Sigmoid colon (tissue), 7 donors: ENCODE data around the gene WSCD1. TPM values are rescaled to one million over a fixed set of nuclear protein-coding genes. Genes with fewer than 3 reads are reported as not detected.

Experiments
- DNase-seq: peaks from one replicate; pipeline ENCODE4 v3.0.0-alpha.2; 2019
- H3K27ac ChIP-seq, 4 donors: fragments of 200-600 bp; sonication (generic); one replicate each; pipeline ENCODE4 v1.5.1; 2016 to 2019; ENCODE audit warnings: mild to moderate bottlenecking in 1 of 4
- H3K27me3 ChIP-seq, 3 donors: fragments of 200-600 bp; sonication (generic); one replicate each; pipeline ENCODE4 v1.5.1; 2019; ENCODE audit warnings: mild to moderate bottlenecking in 1 of 3
- H3K36me3 ChIP-seq, 4 donors: fragments of 200-600 bp; sonication (generic); one replicate each; pipeline ENCODE4 v1.5.1; 2016 to 2019
- H3K4me1 ChIP-seq, 4 donors: fragments of 200-600 bp; sonication (generic); one replicate each; pipeline ENCODE4 v1.5.1; 2017 to 2019
- H3K4me3 ChIP-seq, 4 donors: fragments of 200-600 bp; sonication (generic); one replicate each; pipeline ENCODE4 v1.5.1; 2017 to 2019; ENCODE audit warnings: mild to moderate bottlenecking in 2 of 4, moderate library complexity in 1 of 4
- H3K9me3 ChIP-seq, 4 donors: fragments of 200-600 bp in 3 of 4; sonication (generic) in 3 of 4; one replicate each; pipeline versions ENCODE4 v1.5.1 to v1.6.1; 2013 to 2019
- EP300 ChIP-seq, 4 donors: sonication (generic); formaldehyde crosslinking; IDR thresholded peaks; one replicate each; pipeline ENCODE4 v1.6.1; 2017; ENCODE audit warnings: antibody characterized with exemption in 4 of 4
- POLR2A ChIP-seq, 2 donors: fragments of 450-650 bp; IDR thresholded peaks; one replicate each; pipeline ENCODE4 v1.6.1; 2016; ENCODE audit warnings: antibody characterized with exemption in 2 of 2, mild to moderate bottlenecking in 2 of 2, moderate library complexity in 2 of 2
- POLR2AphosphoS5 ChIP-seq, 4 donors: sonication (generic); formaldehyde crosslinking; IDR thresholded peaks; one replicate each; pipeline ENCODE4 v1.6.1; 2017; ENCODE audit warnings: antibody characterized with exemption in 4 of 4
- WGBS, 2 donors: extraction: QIAGEN DNeasy Blood & Tissue Kit; methylation state at CpG; one replicate each; pipeline ENCODE4 v1.1.7; 2013; 5-methylcytosine and 5-hydroxymethylcytosine counted together
- intact Hi-C: fragments of 100-400 bp; cut with DNase I; formaldehyde crosslinking; loops from one replicate; pipeline ENCODE4 v1.15.1; 2023
- polyA plus RNA-seq, 3 donors: library from polyadenylated mRNA; stranded (reverse); fragments of 200-250 nt; gene quantifications; one replicate each; pipeline ENCODE4 v1.2.3, GENCODE V29; 2013
- total RNA-seq, 4 donors: library from RNA; depleted of rRNA; stranded (reverse); fragments of >200 nt; gene quantifications; one replicate each; pipeline ENCODE4 v1.1.0, GENCODE V29; 2016
- TF ChIP-seq, protein P1 (sequence below), 4 experiments: fragments of 450-650 bp in 3 of 4; fragments of 200-600 bp in 1 of 4; IDR thresholded peaks; one replicate each; pipeline ENCODE4 v1.5.1; 2016 to 2019; ENCODE audit warnings: antibody characterized with exemption in 4 of 4, mild to moderate bottlenecking in 3 of 4, moderate library complexity in 2 of 4
- donor health status: healthy with polysubstance abuse.
- donor health status: Bipolar disorder and iron deficiency.
- donor health status: healthy.

The WSCD1 gene
- total and polyA plus RNA-seq, 7 donors = 1.6 to 9.6 (median 3.8) TPM

DNA sequence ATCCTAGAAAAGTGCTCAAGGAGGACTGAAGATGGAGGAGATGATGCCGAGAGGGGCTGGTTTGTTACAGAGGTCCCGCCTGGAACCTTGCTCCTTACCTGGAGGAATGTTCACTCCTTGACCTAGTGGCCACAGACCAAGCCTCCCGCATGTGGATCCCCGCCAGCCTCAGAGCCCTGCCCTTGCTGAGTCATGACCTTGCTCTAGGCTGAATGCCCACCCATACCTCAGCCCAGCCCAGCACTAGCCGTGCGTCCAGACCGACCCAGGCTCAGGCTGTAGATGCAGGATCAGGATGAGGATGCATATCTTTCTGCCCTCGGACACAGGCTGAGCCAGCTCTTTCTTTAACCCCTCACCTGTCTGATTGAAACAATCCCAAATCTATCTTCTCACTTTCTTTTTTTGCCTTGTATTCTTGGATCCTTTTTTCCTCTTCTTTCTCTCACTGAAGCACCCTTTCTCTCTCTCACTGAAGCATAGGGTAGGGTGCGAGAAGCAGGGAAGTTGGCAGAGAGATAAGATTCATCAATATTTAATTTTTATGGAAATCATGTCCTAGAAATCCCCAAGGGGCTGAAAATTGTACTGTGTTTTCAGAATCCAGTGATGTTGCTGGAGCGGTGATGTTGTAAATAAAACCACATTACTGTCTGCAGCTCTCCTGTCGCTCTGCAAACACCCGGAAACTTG lies 34.9 kb downstream of the WSCD1 start:
- TF ChIP-seq EP300 (IDR thresholded peaks at IDR 0.05) (no peak), POLR2AphosphoS5 (IDR thresholded peaks at IDR 0.05) (no peak), POLR2A (IDR thresholded peaks at IDR 0.05) (no peak)
- TF ChIP-seq, protein P1, sequence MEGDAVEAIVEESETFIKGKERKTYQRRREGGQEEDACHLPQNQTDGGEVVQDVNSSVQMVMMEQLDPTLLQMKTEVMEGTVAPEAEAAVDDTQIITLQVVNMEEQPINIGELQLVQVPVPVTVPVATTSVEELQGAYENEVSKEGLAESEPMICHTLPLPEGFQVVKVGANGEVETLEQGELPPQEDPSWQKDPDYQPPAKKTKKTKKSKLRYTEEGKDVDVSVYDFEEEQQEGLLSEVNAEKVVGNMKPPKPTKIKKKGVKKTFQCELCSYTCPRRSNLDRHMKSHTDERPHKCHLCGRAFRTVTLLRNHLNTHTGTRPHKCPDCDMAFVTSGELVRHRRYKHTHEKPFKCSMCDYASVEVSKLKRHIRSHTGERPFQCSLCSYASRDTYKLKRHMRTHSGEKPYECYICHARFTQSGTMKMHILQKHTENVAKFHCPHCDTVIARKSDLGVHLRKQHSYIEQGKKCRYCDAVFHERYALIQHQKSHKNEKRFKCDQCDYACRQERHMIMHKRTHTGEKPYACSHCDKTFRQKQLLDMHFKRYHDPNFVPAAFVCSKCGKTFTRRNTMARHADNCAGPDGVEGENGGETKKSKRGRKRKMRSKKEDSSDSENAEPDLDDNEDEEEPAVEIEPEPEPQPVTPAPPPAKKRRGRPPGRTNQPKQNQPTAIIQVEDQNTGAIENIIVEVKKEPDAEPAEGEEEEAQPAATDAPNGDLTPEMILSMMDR (IDR thresholded peaks at IDR 0.05) = no peak
- Histone ChIP-seq H3K4me3 (no peak overlapping the region), H3K27ac (no peak overlapping the region), H3K9me3 (no peaks in the 10 kb centered on the region), H3K27me3 (no peaks in the 10 kb centered on the region), H3K4me1 (no peaks in the 10 kb centered on the region), H3K36me3 (no peaks in the 10 kb centered on the region)
- no peak for DNase-seq
- 27 to 73% methylated on average over 12 of the region's 12 CpGs for WGBS, 2 donors
- intact Hi-C loops = no loop called here

DNA sequence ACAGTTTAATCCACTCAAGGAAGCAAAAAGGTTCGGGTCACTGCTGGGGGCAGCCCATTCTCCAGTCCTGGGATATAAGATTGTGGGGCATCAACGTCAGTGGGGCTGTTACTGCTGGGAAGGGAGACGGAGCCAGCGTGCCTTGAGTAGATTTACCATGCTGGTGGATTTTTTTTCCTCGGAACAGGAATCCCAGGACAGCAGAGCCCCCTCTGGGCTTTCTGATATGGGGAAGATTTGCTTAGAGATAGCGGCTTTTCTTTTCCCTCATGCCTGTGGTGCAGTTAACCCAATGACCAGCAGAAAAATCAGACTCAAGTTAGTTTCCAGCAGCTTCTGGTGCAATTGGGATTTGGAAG lies 35.4 kb downstream of the WSCD1 start:
- intact Hi-C loops = no loop called here
- no peaks in the 10 kb centered on the region for H3K36me3 ChIP-seq
- H3K4me1 ChIP-seq = no peaks in the 10 kb centered on the region
- H3K9me3 ChIP-seq = no peaks in the 10 kb centered on the region
- WGBS, 2 donors = 30 to 61% methylated on average over 6 of the region's 6 CpGs
- H3K27ac ChIP-seq = no peak overlapping the region
- H3K4me3 ChIP-seq = no peak overlapping the region
- TF ChIP-seq POLR2A (IDR thresholded peaks at IDR 0.05) = no peak
- no peak for TF ChIP-seq POLR2AphosphoS5 (IDR thresholded peaks at IDR 0.05)
- no peak for TF ChIP-seq EP300 (IDR thresholded peaks at IDR 0.05)
- TF ChIP-seq, protein P1 (IDR thresholded peaks at IDR 0.05) = no peak
- DNase-seq = no peak
- no peaks in the 10 kb centered on the region for H3K27me3 ChIP-seq

DNA sequence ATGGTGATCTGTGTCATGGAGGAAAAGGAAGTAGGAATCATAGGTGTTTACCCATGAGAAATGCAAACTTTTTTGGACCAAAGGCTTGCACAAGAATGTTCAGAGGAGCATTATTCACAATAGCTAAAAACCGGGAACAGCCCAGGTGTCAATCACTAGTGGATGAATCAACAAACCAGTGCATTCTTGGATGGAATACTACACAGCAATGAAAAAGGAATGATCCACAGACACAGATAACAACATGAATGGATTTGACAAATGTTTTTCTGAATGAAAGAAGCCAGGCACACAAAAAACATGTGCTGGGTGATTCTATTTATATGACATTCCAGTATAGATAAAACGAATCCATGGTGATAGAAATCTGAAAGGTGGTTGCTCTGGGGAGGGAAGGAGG lies 36.0 kb downstream of the WSCD1 start:
- Histone ChIP-seq H3K36me3 (no peaks in the 10 kb centered on the region), H3K27ac (no peak overlapping the region), H3K27me3 (no peaks in the 10 kb centered on the region), H3K4me3 (no peak overlapping the region), H3K4me1 (no peaks in the 10 kb centered on the region), H3K9me3 (no peaks in the 10 kb centered on the region)
- WGBS, 2 donors = 80 to 90% methylated on average over 2 of the region's 2 CpGs
- no peak for DNase-seq
- TF ChIP-seq POLR2AphosphoS5 (IDR thresholded peaks at IDR 0.05) (no peak), EP300 (IDR thresholded peaks at IDR 0.05) (no peak), POLR2A (IDR thresholded peaks at IDR 0.05) (no peak)
- TF ChIP-seq, protein P1 (IDR thresholded peaks at IDR 0.05) = no peak
- intact Hi-C loops = no loop called here

DNA sequence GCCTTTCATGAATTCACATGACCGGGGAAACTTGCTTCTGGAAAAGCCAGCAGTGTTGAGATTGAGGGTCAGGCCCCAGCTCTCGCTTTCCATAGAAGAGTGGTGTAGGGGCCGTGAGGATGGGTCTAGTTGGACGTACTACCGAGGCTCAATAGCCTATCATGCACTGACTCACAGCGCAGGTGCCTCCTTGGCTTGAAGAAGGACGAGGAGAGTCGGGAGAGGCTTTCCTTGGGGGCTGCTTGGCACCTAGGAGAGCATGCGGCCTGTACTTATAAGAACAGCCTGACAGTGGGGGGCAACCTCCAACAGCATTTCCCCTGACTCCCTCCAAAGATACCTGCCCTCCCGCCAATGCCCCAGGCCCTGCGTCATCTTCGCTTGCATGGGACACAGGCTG lies 37.6 kb downstream of the WSCD1 start:
- TF ChIP-seq, protein P1 (IDR thresholded peaks at IDR 0.05) = no peak
- TF ChIP-seq POLR2AphosphoS5 (IDR thresholded peaks at IDR 0.05) (no peak), EP300 (IDR thresholded peaks at IDR 0.05) (no peak), POLR2A (IDR thresholded peaks at IDR 0.05) (no peak)
- Histone ChIP-seq H3K4me3 (no peak overlapping the region), H3K27me3 (no peaks in the 10 kb centered on the region), H3K9me3 (no peaks in the 10 kb centered on the region), H3K4me1 (no peaks in the 10 kb centered on the region), H3K36me3 (no peaks in the 10 kb centered on the region), H3K27ac (no peak overlapping the region)
- no peak for DNase-seq
- intact Hi-C loops = no loop called here
- WGBS, 2 donors = 93 to 95% methylated on average over 12 of the region's 12 CpGs

DNA sequence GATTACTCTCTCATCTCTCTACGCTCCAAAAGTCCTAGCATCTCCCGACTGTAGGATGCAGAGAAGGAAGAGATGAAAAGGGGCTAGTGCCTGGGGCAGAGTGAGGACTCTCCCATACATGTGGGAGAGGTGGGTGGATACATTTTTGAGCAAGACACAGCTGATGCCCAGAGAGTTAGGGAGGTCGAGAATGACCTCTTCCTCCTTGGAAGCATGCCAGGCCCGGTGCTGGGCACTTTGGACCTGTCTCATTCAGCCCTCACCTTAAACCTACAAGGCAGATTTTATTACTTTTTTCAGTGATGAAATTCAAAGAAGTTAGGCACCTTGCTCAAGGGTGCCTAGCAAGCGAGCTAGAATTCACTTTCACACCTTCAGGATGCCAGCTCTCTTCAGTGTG lies 38.2 kb downstream of the WSCD1 start:
- H3K4me1 ChIP-seq = no peaks in the 10 kb centered on the region
- no peaks in the 10 kb centered on the region for H3K36me3 ChIP-seq
- no peak overlapping the region for H3K27ac ChIP-seq
- no peaks in the 10 kb centered on the region for H3K27me3 ChIP-seq
- DNase-seq = no peak
- WGBS, 2 donors = 31 to 65% methylated on average over 5 of the region's 5 CpGs
- no peak overlapping the region for H3K4me3 ChIP-seq
- TF ChIP-seq EP300 (IDR thresholded peaks at IDR 0.05) = no peak
- TF ChIP-seq, protein P1 (IDR thresholded peaks at IDR 0.05) = no peak
- no peak for TF ChIP-seq POLR2AphosphoS5 (IDR thresholded peaks at IDR 0.05)
- no peak for TF ChIP-seq POLR2A (IDR thresholded peaks at IDR 0.05)
- intact Hi-C loops = no loop called here
- H3K9me3 ChIP-seq = no peaks in the 10 kb centered on the region
